NOMO-1 treated with dmso at 0.1 percent for 144 hours (cell line): ENCODE data around the gene DCLK1.

Source experiments
- DNase-seq: peaks from one replicate; lab custom pipeline; 2025; ENCODE audit not compliant: unreplicated experiment; lab: John Stamatoyannopoulos, UW

DCLK1 gene

GRCh38 chr13:35722458-35723052, 408.6 kb downstream of the DCLK1 start:
- DNase-seq: no peak

- no peak for DNase-seq
These were observed 410.3 kb downstream of the DCLK1 start for GRCh38 chr13:35720690-35721554.

- no peak for DNase-seq
These were observed 410.9 kb downstream of the DCLK1 start for GRCh38 chr13:35720290-35720689.
